Lower leg skin (tissue), 4 donors: ENCODE results near the gene SLC5A8. TPM values are rescaled to one million over a fixed set of nuclear protein-coding genes. Genes with fewer than 3 reads are reported as not detected.

Experiments
- DNase-seq, 2 donors: peaks; one replicate each; pipeline ENCODE4 v3.0.0-alpha.2; 2019; ENCODE audit warnings: low spot score in 2 of 2
- H3K4me3 ChIP-seq: fragments of 200-600 bp; sonication (generic); 2 replicates; pipeline ENCODE4 v1.5.1; 2017; ENCODE audit warnings: mild to moderate bottlenecking, low read depth; ENCODE audit not compliant: poor library complexity, severe bottlenecking
- CTCF ChIP-seq, 3 donors: fragments of 450-650 bp; IDR thresholded peaks; one replicate each; pipeline ENCODE4 v1.5.1; 2016; ENCODE audit warnings: antibody characterized with exemption in 3 of 3, mild to moderate bottlenecking in 3 of 3, moderate library complexity in 2 of 3
- POLR2A ChIP-seq, 2 donors: fragments of 450-650 bp; IDR thresholded peaks; one replicate each; pipeline ENCODE4 v1.6.1; 2016 to 2017; ENCODE audit warnings: antibody characterized with exemption in 2 of 2, mild to moderate bottlenecking in 1 of 2, moderate library complexity in 1 of 2
- WGBS, 2 donors: methylation state at CpG; one replicate each; pipeline ENCODE4 v1.1.5; 2018; 5-methylcytosine and 5-hydroxymethylcytosine counted together
- intact Hi-C: fragments of 100-400 bp; cut with DNase I; formaldehyde crosslinking; loops from one replicate; pipeline ENCODE4 v1.15.0; 2023; ENCODE audit warnings: low total_unique reads
- total RNA-seq, 4 donors: library from RNA; depleted of rRNA; stranded (reverse); fragments of >200 nt; gene quantifications; one replicate each; pipeline ENCODE4 v1.1.0, GENCODE V29; 2016

The SLC5A8 gene
- total RNA-seq, 4 donors from 2014 or later = 0.42 TPM; not detected in 3

- H3K4me3 ChIP-seq = no peak overlapping the region
- 86 to 99% methylated on average over 2 of the region's 2 CpGs for whole genome bisulfite sequencing, 2 donors
- intact Hi-C loops = no loop called here
- no peak for DNase-seq
- TF ChIP-seq POLR2A (IDR thresholded peaks at IDR 0.05) = no peak
- no peak for TF ChIP-seq CTCF (IDR thresholded peaks at IDR 0.05)
Measured at GRCh38 chr12:101200145-101200544, 9.9 kb downstream of the SLC5A8 start.

- intact Hi-C loops = no loop called here
- DNase-seq = no peak
- no peak overlapping the region for H3K4me3 ChIP-seq
- 23 to 40% methylated on average over 2 of the region's 2 CpGs for WGBS, 2 donors
- TF ChIP-seq POLR2A (IDR thresholded peaks at IDR 0.05) = no peak
- no peak for TF ChIP-seq CTCF (IDR thresholded peaks at IDR 0.05)
Measured at GRCh38 chr12:101186291-101186690, 23.7 kb downstream of the SLC5A8 start.

- 31 to 48% methylated on average over 2 of the region's 2 CpGs for WGBS, 2 donors
- DNase-seq = no peak
- TF ChIP-seq CTCF (IDR thresholded peaks at IDR 0.05) (no peak), POLR2A (IDR thresholded peaks at IDR 0.05) (no peak)
- intact Hi-C loops = no loop called here
- no peak overlapping the region for H3K4me3 ChIP-seq
Measured at GRCh38 chr12:101181776-101182175, 28.3 kb downstream of the SLC5A8 start.

GRCh38 chr12:101174541-101174940 lies 35.5 kb downstream of the SLC5A8 start:
- no peak overlapping the region for H3K4me3 ChIP-seq
- TF ChIP-seq CTCF (IDR thresholded peaks at IDR 0.05) (no peak), POLR2A (IDR thresholded peaks at IDR 0.05) (no peak)
- no peak for DNase-seq
- WGBS, 2 donors = 64 to 71% methylated on average over 3 of the region's 3 CpGs
- intact Hi-C loops = no loop called here

- 67 to 76% methylated on average over 7 of the region's 7 CpGs for WGBS, 2 donors
- no peak overlapping the region for H3K4me3 ChIP-seq
- intact Hi-C loops = no loop called here
- TF ChIP-seq POLR2A (IDR thresholded peaks at IDR 0.05) = no peak
- TF ChIP-seq CTCF (IDR thresholded peaks at IDR 0.05) = no peak
- DNase-seq = no peak
Measured at GRCh38 chr12:101173197-101173749, 36.8 kb downstream of the SLC5A8 start.

- intact Hi-C loops = no loop called here
- no peak overlapping the region for H3K4me3 ChIP-seq
- no peak for DNase-seq
- WGBS, 2 donors = 55 to 61% methylated on average over 5 of the region's 5 CpGs
- TF ChIP-seq CTCF (IDR thresholded peaks at IDR 0.05) (no peak), POLR2A (IDR thresholded peaks at IDR 0.05) (no peak)
Measured at GRCh38 chr12:101172316-101172715, 37.7 kb downstream of the SLC5A8 start.
